NCI-H345 treated with DMSO at 0.1 percent for 48 hours (cell line): ENCODE measurements around the gene CADM1.

Experiments used
- DNase-seq: peaks from one replicate; lab custom pipeline; 2025; ENCODE audit not compliant: unreplicated experiment; lab: John Stamatoyannopoulos, UW

Gene CADM1

DNA sequence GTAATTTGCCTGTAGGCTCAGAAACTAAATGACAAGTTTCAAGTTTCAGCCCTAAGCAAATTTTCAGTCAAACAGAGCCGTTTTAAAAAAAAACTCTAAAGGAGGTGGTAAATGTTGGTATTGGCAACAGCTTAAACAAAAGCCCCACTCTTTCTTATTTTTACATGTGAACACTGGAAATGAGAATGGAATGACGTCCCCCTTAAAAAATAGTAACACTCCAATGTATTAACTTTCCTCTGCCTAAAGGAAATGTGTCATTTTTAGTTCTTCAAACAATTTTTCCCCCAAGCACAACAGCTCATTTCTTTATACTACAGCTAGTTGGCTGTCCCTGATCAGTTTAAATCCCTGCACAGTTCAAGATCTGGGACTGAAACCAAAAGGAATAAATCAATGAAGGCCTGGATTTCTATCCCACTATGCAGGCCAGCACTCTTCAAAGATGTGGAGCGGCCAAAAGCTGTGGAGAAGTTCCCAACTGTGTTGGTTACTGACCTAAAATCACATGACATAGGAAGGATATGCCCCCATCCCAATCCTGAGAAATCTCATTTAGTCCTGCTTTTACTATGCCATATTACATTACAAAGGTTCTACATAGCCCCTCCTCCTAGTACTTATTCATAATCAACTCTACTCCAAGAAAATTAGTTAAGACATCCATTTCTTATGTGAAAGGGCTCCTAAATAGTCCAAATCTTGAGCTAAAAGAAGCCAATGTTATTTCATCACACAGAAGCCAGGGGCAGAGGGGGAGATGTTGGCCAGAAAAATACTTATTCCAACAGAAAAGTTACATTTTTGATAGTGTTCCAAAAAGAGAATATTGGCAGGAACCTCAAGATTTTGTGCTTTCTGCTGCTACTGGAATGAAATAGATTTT, 95.9 kb downstream of the CADM1 start:
- no peak for DNase-seq

DNA sequence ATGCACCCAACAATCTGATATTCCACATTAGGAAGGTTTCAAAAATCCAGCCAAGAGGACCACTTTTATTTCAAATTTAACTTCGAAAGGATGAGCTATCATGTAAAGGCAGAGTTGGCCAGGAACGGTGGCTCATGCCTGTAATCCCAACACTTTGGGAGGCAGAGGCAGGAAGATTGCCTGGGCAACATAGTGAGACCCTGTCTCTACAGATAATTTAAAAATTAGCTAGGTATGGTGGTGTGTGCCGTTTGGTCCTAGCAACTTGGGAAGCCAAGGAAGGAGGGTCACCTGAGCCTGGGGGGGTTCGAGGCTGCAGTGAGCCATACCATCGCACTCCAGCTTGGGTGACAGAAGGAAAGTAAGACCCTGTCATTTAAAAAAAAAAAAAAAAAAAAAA, 96.7 kb downstream of the CADM1 start:
- DNase-seq = no peak

DNA sequence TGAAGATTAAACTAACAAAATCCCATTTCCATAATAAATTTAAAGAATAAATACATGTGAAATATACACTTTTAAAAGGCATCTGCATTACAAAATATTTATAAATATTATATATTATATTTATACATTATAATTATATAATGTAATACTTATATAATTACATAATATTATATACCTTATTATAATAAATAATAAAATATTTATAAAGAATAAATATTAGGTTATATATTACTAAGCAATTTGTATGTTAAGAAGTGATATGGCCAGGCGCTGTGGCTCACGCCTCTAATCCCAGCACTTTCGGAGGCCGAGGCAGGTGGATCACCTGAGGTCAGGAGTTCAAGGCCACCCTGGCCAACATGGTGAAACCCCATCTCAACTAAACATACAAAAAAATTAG, 97.8 kb downstream of the CADM1 start:
- DNase-seq = no peak

DNA sequence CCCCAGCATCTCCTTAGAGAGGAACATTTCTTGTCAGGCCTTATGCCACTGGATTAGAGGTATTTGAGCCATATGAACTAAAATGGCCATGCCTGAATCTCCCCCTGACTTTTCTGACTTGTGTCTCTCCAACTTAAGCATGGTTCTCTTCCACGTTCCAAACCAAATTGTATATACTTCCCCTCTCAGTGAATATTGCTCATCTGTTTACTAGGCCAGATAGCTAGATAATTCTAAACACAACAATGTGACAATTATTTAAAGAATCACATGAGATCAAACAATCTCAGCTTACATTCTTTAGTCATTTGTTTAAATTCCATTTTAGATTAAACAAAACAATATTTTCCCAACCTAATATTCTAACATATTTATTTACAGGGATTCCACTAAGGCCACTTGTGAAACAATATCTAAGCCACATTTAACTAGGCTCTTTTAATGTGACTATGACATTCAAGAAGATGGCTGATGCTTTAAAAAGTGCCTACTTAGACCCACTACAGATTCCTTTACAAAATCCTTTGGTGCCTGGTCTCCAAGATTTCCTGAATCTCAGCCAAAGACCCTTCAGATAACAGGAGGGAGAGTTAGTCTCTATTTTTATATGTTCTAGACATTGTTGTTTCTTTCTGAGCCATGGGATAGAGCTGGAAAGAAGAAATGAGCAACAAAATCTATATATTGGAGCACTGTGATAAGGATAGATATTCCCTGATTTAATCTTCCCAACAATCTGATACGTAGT, 105.7 kb downstream of the CADM1 start:
- DNase-seq = no peak

DNA sequence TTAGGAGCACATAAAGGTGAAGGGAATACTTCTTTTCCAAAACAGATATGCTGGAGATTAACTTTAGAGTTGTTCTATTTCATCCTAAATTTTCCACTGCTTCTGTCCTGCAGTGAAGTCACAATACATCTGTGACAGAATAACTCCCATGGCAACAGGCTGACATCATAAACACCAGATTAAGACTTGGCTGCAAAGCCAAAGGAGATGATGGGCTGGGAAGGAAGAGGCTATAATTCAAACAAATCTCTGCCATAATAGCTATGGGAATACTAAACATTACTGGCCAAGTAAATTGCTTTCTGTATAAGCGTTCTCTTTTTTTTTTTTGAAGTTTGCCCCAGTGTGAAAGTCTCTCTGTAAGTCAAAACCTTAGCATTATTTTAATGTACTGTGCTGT, 107.7 kb downstream of the CADM1 start:
- no peak for DNase-seq

DNA sequence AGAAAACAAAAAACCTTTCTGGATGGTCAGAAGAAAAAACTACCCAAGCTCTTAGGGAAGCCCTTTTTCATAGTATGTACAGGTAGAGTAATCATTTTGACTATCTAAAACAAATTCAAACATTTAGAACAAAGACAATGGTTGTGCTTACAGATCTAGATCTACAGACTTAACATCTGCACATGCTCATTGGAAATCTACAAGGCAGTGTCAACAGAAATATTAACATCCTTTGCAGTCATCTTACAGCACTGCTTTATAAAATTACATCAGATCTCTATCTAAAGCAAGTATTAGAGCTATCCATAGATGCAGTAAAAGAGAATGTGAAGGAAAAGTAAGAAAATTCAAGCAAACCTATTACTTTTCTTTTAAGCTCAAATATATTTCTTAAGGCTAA, 110.3 kb downstream of the CADM1 start:
- DNase-seq = no peak

DNA sequence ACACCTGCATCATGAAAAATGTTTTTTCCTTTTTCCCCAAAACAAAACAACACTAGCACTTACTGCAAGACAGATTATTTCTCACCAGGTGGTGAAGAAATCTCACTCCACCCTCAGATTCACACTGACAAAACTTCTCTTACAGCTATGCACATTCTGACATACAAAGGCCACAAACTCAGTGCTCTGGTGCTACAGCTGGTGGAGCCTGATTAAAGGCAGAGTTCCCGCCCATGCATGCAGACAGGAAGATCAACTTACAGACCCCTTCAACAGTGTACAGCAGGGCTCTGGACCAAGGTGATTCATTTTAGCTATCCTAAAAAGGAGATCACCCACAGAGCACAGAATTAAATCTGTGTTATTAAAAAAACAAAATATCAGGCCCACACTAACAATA, 112.6 kb downstream of the CADM1 start:
- DNase-seq = no peak

DNA sequence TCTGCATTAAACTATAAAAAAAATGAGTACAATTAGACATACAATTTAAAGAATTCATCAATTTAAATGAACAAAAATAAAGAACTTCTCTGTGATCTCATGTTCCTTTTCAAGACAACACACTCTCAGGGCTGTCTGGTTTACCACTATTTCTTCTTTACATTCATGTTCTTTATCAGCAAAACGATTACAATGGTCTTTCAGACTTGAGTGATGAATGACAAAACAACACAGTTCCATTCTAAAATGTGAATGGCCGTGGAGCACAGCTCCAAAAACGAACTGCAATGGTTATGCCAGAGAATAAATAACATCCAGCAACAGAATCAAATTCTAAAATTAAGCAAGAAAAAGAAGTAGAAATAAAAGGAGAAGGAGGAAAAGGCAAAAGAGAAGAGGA, 113.1 kb downstream of the CADM1 start:
- DNase-seq = no peak

DNA sequence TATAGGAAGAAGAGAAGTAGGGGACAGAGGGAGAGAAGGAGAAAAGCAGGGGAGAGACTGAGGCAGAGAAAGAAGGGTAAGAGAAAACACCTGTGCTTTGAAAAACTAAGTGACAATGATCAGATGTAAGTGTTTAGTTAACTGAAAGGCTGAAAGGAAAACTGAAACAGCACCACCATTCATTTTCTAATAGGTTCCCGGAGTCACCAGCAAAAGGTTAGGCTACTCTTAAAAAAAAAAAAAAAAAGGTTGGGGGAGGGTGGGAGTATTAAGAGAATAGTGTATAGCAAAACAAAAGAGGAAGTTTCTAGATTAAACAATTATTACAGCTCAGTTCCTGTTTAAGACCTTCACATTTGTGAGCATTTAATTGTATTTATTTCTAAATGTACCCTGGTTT, 113.8 kb downstream of the CADM1 start:
- no peak for DNase-seq

DNA sequence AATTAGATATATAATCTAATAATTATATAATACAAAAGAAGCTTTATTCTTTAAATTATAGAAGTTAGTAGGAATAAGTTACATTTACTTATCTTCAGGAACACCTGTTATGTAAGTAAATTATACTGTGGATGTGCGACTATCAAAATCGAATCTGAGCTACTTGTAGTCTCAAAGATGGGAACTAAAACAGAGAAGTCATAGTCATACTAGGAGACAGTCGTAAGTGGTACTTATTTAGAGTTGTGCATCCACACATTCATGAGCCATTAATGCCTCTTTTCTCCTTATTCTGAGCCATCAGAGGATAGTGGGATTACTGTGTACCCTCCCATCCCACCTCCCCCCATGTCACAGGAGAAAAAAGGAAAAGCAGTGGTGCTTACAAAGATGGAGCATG, 114.4 kb downstream of the CADM1 start:
- no peak for DNase-seq

DNA sequence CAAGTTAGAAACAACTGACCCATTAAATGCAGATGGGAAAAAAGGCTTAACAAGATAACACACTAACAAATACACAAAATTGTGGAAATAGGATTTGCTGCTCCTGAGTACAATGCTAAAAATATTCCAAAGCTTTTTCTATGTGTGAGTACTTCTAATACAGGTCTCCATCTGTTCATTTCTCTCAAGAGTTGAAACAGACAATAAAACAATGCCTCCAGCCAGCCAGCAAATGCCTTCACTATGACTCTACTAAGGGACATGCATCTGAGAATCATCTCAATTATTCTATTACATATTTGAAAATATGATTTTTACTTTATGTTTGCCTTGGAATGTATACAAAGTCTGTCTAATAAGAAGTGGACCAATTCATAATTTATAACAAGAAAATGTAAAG, 119.0 kb downstream of the CADM1 start:
- no peak for DNase-seq

DNA sequence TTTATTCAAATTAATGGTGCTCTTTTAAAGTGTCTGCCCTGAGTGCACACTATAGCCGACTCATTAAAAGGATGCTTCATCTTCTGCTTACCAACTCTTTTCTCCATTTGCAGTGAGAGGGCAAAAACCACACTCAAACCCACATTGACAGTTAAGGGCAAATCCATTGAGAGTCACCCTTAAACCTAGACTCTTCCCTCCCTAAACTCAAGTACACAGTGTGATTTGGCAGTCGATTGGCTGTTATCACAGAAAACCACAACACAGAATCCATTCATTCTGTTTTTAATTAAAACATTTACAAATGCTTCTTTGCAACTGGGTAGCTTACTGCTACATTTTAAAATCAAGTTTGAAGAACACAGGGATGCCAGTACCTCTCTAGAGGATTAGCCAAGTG, 120.0 kb downstream of the CADM1 start:
- DNase-seq = no peak

DNA sequence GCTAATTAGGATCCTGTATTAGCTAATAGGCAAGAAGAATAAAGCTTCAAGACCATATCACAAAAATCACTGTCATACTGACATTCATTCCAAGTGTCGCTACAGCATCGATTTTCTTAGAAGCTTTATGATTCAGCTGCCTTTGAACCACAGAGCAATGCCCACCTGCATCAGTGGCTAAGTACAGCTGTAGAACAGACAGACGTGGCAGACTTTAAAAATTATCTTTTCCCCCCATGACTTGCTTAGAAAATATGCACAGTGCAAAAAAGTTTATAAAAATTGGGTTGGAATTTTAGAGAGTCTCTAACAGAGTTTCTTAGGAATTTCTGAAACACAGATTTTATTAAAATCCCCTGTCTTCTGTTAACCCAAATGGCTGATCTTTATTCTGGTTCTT, 120.8 kb downstream of the CADM1 start:
- DNase-seq = no peak

DNA sequence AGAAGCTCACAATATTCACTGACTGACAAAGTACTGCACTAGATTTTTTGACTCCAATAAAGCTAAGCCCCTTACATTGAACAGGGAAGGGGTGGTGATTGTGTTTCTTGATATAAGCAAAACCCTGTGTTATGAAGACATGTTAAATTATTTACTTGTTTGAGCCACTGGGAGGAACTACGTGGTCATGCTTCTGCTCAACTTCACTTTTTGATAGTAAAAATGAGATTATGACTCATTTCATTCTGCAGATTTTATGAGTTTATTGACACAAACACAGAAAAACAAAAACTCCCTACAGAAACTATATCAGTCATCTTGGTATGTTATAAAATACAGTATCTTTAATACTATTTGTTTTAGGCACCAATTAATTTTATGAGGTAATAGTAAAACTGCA, 124.7 kb downstream of the CADM1 start:
- no peak for DNase-seq

DNA sequence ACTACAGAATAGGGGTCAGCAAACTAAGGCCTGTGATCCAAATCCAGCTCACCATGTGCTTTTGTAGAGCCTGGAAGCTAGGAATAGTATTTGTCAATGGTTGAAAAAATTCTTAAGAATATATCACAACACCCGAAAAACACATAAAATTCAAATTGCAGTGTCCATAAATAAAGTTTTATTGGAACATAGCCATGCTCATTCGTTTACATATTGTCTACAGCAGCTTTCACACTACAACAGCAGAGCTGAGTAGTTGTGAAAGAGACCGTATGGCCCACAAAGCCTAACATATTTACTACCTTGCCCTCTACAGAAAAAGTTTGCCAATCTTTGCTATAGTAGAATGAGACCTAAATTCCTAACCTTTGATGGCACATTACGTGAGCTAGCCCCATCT, 125.7 kb downstream of the CADM1 start:
- no peak for DNase-seq

DNA sequence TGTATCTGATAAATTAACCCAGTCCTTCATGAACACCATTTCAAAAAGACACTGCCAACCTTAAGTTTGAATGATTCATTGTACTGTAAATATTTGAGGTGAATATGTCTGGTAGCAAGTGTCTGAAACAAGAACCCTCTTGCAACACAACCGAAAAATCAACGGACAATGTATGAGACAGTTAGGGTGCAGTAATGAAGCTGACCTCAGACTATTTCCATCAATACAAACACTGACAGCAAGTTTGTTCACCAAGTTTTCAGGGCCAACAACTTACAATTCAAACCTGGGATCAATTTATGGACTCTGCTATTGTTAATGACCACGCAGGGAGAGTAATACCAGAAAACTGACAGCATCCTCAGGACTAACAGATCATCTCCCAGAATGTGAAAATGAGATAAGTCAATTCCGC, 126.3 kb downstream of the CADM1 start:
- no peak for DNase-seq

DNA sequence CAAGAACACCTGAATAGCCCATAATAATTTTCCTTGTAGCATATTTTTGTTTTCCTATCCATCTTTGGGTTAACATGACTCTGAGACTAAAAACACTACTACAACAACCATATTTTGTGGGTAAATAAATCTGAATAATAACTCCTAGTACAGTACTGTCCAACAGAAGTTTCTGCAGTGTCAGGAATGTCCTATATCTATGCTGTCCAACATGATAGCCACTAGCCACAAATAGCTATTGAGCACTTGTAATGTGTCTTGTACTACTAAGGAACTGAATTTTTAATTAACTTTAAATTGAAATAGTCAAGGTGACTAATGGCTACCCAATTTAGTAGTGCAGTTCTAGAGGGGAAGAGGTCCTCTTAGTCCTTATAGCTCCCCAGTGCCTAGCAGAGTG, 135.6 kb downstream of the CADM1 start:
- no peak for DNase-seq

DNA sequence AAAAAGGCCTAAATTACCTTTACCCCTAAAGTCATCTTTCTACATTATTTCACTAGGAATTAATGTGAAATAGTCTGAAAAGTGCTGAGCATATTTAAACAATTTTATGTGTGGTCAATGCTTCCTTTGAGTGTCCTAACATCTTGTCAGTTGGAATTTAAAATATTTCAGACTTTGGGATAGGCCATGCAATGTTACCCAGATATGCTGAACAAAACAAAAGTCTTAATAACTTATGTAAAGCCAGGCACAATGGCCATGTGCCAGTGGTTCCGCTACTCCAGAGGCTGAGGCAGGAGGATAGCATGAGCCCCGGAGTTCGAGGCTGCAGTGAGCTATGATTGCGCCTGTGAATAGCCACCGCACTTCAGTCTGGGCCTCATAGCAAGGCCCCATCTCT, 137.4 kb downstream of the CADM1 start:
- no peak for DNase-seq

DNA sequence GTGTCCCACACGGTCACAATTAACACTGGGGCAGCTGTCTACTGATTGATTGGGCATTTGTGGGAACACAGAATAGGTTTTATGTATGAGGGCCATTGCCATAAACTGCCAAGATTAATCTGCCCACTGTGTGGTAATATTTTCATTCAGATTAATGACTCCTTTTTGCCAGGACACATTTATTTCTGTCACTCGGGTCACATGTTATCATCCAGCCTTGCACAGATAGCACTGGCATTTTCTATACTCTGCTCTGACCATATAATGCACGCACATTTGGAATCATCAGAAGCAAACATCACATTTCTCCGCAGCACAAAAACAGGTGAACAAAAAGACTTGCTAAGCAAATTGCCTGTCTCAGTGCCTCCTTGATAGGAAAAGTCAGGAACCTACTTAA, 138.3 kb downstream of the CADM1 start:
- DNase-seq = no peak

DNA sequence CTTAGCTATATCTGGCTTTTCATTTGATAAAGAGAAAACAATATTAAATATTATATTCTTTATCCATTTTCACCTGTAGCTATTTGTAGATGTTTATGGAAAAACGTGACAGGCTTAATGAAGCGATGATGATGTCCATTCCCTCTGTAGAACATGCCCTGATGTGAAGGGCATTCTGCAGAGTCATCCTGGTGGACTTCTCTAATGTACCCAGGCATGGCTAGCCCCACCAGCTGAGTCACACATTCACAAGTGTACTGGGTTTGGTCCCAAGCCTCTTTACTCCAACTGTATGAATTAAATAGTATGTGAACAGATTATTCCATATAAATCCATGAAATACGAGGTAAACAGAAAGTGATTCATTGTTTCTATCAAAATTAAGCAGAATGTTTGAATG, 139.3 kb downstream of the CADM1 start:
- no peak for DNase-seq

DNA sequence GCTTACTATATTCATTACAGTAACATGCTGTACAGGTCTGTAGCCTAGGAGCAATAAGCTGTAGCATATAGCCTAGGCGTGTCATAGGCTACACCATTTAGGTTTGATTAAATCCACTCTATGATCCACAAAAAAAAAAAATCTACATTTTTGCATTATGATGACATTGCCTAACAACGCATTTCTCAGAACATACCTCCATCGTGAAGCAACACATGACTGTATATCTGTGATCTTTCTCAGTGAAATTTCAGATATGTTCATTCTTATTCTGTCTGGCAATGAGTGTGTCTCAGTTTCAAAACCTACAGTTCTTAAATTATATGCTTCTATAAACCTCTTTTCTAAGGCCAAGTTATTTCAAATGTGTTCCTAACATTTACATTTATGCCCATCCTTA, 140.3 kb downstream of the CADM1 start:
- DNase-seq = no peak

DNA sequence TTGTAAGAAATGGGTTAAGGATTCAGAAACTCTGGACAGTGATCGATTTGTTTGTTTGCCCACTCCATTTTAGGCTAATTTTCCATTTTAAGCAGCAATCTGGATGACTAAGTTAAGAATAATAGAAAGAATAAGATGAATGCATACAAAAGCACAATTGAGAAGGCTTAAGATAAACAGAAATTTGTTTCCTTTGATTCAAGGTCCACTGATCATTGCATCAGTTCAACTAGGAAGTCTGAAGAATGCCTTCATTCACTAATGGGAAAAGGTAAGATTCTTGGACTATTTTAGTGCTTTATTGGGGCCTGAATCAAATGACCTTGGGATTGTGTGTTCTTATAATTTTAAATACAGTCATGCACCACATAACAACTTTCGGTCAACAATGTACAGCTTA, 140.8 kb downstream of the CADM1 start:
- no peak for DNase-seq

DNA sequence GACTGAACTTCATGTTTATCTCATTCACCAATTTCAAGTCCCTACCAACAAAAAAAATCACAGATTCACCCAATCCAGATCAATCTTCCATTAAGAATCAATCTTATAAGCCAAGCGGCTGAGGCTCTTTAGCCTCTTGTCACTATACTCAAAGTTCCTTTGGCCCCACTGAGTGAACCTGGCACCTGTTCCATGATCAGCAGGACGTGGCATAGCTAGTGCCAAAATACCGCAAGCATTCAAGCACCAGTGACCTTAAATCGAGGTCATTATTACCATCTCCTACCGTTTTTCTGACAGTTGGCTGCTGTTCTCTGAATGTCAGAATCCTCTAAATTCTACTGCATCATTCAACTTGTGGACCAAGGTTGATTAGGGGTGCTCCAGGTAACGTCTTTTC, 141.2 kb downstream of the CADM1 start:
- DNase-seq = no peak
